ENCODE results near the gene PXMP2. TPM values are rescaled to one million over a fixed set of nuclear protein-coding genes. Genes with fewer than 3 reads are reported as not detected.
A peak's percentile ranks its signal among the peaks of the same experiment; 100 is the strongest.

PXMP2 gene
- total RNA-seq, 6 experiments from 2014 or later, result 91.5 to 216 (median 162) TPM

DNA sequence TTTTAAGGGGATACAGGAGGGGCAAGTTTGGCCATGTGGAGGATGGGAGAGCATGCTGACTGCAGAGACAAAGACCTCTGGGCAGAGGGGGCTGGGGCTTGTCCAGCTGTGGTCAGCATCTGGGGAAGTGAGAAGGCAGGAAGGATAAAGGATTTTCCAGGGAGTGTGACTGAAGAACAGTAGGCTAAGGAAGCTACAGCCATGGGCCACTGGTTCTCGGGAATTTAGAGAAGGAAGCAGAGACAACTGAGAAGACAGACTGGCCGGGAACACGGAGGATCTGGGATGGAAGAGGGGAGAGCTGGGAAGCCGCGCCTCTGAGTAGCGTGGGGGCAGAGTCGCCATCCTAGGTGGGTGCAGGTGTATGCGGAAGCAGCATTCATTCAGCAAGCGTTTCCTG lies 16.3 kb downstream of the PXMP2 start:
- Histone ChIP-seq H3K27me3 (no peaks in the 10 kb centered on the region), H3K9me3 (no peaks in the 10 kb centered on the region), H3K4me3 (no peak overlapping the region), H3K27ac (no peak overlapping the region), H3K36me3 (peaks cover 0 to 48% (median 14%) of the 10 kb centered on the region in 4 donors), H3K4me1 (peaks cover 0 to 17% (median 3%) of the 10 kb centered on the region in 4 donors)
- 91% methylated on average over 3 of the region's 9 CpGs for WGBS (ENCODE audit: insufficient coverage, low coverage, low lambda C conversion rate, missing lambda C conversion rate)
- DNase-seq, result no peak
- no peak for ATAC-seq
- intact Hi-C loops (cut with DNase I), result no loop called here
- TF ChIP-seq, protein P1, sequence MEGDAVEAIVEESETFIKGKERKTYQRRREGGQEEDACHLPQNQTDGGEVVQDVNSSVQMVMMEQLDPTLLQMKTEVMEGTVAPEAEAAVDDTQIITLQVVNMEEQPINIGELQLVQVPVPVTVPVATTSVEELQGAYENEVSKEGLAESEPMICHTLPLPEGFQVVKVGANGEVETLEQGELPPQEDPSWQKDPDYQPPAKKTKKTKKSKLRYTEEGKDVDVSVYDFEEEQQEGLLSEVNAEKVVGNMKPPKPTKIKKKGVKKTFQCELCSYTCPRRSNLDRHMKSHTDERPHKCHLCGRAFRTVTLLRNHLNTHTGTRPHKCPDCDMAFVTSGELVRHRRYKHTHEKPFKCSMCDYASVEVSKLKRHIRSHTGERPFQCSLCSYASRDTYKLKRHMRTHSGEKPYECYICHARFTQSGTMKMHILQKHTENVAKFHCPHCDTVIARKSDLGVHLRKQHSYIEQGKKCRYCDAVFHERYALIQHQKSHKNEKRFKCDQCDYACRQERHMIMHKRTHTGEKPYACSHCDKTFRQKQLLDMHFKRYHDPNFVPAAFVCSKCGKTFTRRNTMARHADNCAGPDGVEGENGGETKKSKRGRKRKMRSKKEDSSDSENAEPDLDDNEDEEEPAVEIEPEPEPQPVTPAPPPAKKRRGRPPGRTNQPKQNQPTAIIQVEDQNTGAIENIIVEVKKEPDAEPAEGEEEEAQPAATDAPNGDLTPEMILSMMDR (IDR thresholded peaks at IDR 0.05), result no peak
- no peak for TF ChIP-seq POLR2A (IDR thresholded peaks at IDR 0.05)

DNA sequence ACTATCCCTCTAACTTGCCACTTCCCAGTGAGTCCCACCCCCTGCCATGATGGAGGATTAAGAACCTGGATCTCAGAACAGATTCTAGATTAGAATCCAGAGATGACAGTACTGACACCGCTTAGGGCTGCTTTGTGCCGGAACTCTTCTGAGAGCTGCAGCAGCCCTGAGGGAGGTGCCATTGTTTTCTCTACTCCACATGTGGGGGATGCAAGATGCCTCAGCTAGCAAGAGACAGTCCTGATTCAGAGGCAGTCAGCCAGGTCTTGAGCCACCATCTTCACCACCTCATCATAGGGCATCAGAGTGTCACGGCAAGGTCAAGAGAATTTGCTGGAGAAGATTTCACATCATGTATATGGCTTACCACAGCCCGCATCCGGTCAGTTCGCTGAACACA lies 19.9 kb downstream of the PXMP2 start:
- DNase-seq (no peak), ATAC-seq (no peak)
- no peaks in the 10 kb centered on the region for H3K27me3 ChIP-seq
- peaks cover 0 to 31% (median 5%) of the 10 kb centered on the region in 4 donors for H3K36me3 ChIP-seq
- no peak overlapping the region for H3K27ac ChIP-seq
- H3K4me1 ChIP-seq, result peaks cover 0 to 9% (median 2%) of the 10 kb centered on the region in 4 donors
- no peak overlapping the region for H3K4me3 ChIP-seq
- WGBS (ENCODE audit: insufficient coverage, low coverage, low lambda C conversion rate, missing lambda C conversion rate), result 91% methylated on average over 4 of the region's 6 CpGs
- H3K9me3 ChIP-seq, result no peaks in the 10 kb centered on the region
- TF ChIP-seq POLR2A (IDR thresholded peaks at IDR 0.05), result no peak
- TF ChIP-seq, protein P1 (IDR thresholded peaks at IDR 0.05), result no peak
- intact Hi-C loops (cut with DNase I), result no loop called here

DNA sequence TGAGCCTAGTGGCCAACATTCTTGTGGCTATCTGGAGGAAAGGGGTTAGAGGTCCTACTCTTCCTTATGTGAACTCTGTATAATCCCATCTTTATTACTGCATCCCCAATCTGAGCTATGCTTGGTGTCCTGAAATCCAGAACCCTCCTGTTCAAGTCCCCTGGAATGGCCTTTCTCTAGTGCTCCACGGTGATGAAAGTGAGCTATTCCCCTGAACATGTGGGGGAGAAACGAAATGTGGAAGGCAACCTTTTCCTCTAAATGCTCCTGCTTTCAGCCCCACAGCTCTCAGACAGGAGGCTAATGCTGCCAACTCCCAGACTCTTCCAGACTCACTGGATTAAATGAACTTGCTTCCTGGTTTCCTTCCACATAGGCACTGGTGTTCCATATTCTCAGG lies 20.8 kb downstream of the PXMP2 start:
- Histone ChIP-seq H3K4me1 (peaks cover 0 to 12% (median 2%) of the 10 kb centered on the region in 4 donors), H3K27ac (no peak overlapping the region), H3K27me3 (no peaks in the 10 kb centered on the region), H3K9me3 (no peaks in the 10 kb centered on the region), H3K36me3 (peaks cover 0 to 21% (median 1%) of the 10 kb centered on the region in 4 donors), H3K4me3 (no peak overlapping the region)
- intact Hi-C loops (cut with DNase I), result no loop called here
- 85% methylated on average over 2 of the region's 2 CpGs for WGBS (ENCODE audit: insufficient coverage, low coverage, low lambda C conversion rate, missing lambda C conversion rate)
- TF ChIP-seq, protein P1 (IDR thresholded peaks at IDR 0.05), result no peak
- no peak for TF ChIP-seq POLR2A (IDR thresholded peaks at IDR 0.05)
- DNase-seq (no peak), ATAC-seq (no peak)

DNA sequence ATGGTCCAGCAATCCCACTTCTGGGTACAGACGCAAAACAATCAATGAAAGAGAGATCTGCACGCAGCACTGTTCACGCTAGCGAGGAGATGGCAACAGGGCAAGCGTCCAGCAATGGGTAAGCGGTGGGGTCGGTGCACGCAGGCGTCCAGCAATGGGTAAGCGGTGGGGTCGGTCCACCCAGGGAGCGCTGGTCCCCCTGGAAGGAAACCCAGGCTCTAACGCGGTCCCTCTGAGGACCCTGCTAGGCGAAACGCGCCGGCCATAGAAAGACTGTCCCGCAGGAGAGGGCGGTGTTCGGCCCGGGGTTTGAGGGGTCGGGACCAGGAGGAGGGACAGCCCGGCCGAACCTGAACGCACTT lies 22.6 kb downstream of the PXMP2 start:
- H3K4me1 ChIP-seq, result peaks cover 0 to 12% (median 2%) of the 10 kb centered on the region in 4 donors
- intact Hi-C loops (cut with DNase I), result no loop called here
- 4% methylated on average over 8 of the region's 26 CpGs for WGBS (ENCODE audit: insufficient coverage, low coverage, low lambda C conversion rate, missing lambda C conversion rate)
- H3K36me3 ChIP-seq, result peaks cover 0 to 11% (median 0%) of the 10 kb centered on the region in 4 donors
- H3K4me3 ChIP-seq, result peak overlapping the region; percentile 68 to 97 (median 70)
- ATAC-seq (peak; percentile 40 to 59 (median 52)), DNase-seq (peak; percentile 52 to 69 (median 67))
- no peaks in the 10 kb centered on the region for H3K27me3 ChIP-seq
- H3K27ac ChIP-seq, result peak overlapping the region; percentile 87 to 92 (median 91)
- no peak for TF ChIP-seq POLR2A (IDR thresholded peaks at IDR 0.05)
- TF ChIP-seq, protein P1 (IDR thresholded peaks at IDR 0.05), result no peak
- no peaks in the 10 kb centered on the region for H3K9me3 ChIP-seq

Data from right lobe of liver (tissue), 6 donors.